ENCODE data around the gene SLC25A26. TPM values are rescaled to one million over a fixed set of nuclear protein-coding genes. Genes with fewer than 3 reads are reported as not detected.

The SLC25A26 gene
- total and polyA plus RNA-seq, 2 donors = 16.2 to 20.9 TPM

- Histone ChIP-seq H3K36me3 (ENCODE audit: control insufficient read depth in 2 of 2, insufficient read depth in 2 of 2, low read length in 1 of 2) (no peaks in the 10 kb centered on the region), H3K4me1 (ENCODE audit: control insufficient read depth in 2 of 2, insufficient read depth in 2 of 2, low read length in 2 of 2) (no peaks in the 10 kb centered on the region), H3K4me3 (ENCODE audit: low read length in 2 of 2) (no peak overlapping the region), H3K27ac (ENCODE audit: low read depth in 1 of 2, low read length in 1 of 2) (no peak overlapping the region), H3K27me3 (ENCODE audit: control insufficient read depth in 2 of 2, insufficient read depth in 1 of 2, low read length in 1 of 2) (no peaks in the 10 kb centered on the region), H3K9me3 (ENCODE audit: control insufficient read depth in 2 of 2, insufficient read depth in 1 of 2, low read length in 1 of 2) (no peaks in the 10 kb centered on the region)
- 31% methylated on average over 4 of the region's 4 CpGs for WGBS
- no peak for DNase-seq (ENCODE audit: low read depth in 6 of 9, low spot score in 9 of 9)
Measured at GRCh38 chr3:66229931-66230330, 9.1 kb downstream of the SLC25A26 start.

- H3K27me3 ChIP-seq (ENCODE audit: control insufficient read depth in 2 of 2, insufficient read depth in 1 of 2, low read length in 1 of 2) = no peaks in the 10 kb centered on the region
- H3K4me3 ChIP-seq (ENCODE audit: low read length in 2 of 2) = no peak overlapping the region
- H3K9me3 ChIP-seq (ENCODE audit: control insufficient read depth in 2 of 2, insufficient read depth in 1 of 2, low read length in 1 of 2) = no peaks in the 10 kb centered on the region
- DNase-seq (ENCODE audit: low read depth in 6 of 9, low spot score in 9 of 9) = no peak
- H3K36me3 ChIP-seq (ENCODE audit: control insufficient read depth in 2 of 2, insufficient read depth in 2 of 2, low read length in 1 of 2) = no peaks in the 10 kb centered on the region
- H3K4me1 ChIP-seq (ENCODE audit: control insufficient read depth in 2 of 2, insufficient read depth in 2 of 2, low read length in 2 of 2) = no peaks in the 10 kb centered on the region
- no peak overlapping the region for H3K27ac ChIP-seq (ENCODE audit: low read depth in 1 of 2, low read length in 1 of 2)
- 96% methylated on average over 4 of the region's 4 CpGs for WGBS
Measured at GRCh38 chr3:66233033-66233432, 12.2 kb downstream of the SLC25A26 start.

GRCh38 chr3:66236281-66236680 lies 15.5 kb downstream of the SLC25A26 start:
- WGBS = 93% methylated on average over 5 of the region's 5 CpGs
- Histone ChIP-seq H3K27ac (ENCODE audit: low read depth in 1 of 2, low read length in 1 of 2) (no peak overlapping the region), H3K27me3 (ENCODE audit: control insufficient read depth in 2 of 2, insufficient read depth in 1 of 2, low read length in 1 of 2) (no peaks in the 10 kb centered on the region), H3K36me3 (ENCODE audit: control insufficient read depth in 2 of 2, insufficient read depth in 2 of 2, low read length in 1 of 2) (peaks cover 0 to 3% of the 10 kb centered on the region in 2 donors), H3K4me1 (ENCODE audit: control insufficient read depth in 2 of 2, insufficient read depth in 2 of 2, low read length in 2 of 2) (no peaks in the 10 kb centered on the region), H3K4me3 (ENCODE audit: low read length in 2 of 2) (no peak overlapping the region), H3K9me3 (ENCODE audit: control insufficient read depth in 2 of 2, insufficient read depth in 1 of 2, low read length in 1 of 2) (peaks cover 0 to 3% of the 10 kb centered on the region in 2 donors)
- no peak for DNase-seq (ENCODE audit: low read depth in 6 of 9, low spot score in 9 of 9)

- no peak overlapping the region for H3K4me3 ChIP-seq (ENCODE audit: low read length in 2 of 2)
- 97% methylated on average over 3 of the region's 3 CpGs for WGBS
- no peaks in the 10 kb centered on the region for H3K27me3 ChIP-seq (ENCODE audit: control insufficient read depth in 2 of 2, insufficient read depth in 1 of 2, low read length in 1 of 2)
- no peak overlapping the region for H3K27ac ChIP-seq (ENCODE audit: low read depth in 1 of 2, low read length in 1 of 2)
- peaks cover 0 to 3% of the 10 kb centered on the region in 2 donors for H3K36me3 ChIP-seq (ENCODE audit: control insufficient read depth in 2 of 2, insufficient read depth in 2 of 2, low read length in 1 of 2)
- H3K4me1 ChIP-seq (ENCODE audit: control insufficient read depth in 2 of 2, insufficient read depth in 2 of 2, low read length in 2 of 2) = no peaks in the 10 kb centered on the region
- no peak for DNase-seq (ENCODE audit: low read depth in 6 of 9, low spot score in 9 of 9)
- H3K9me3 ChIP-seq (ENCODE audit: control insufficient read depth in 2 of 2, insufficient read depth in 1 of 2, low read length in 1 of 2) = peaks cover 0 to 3% of the 10 kb centered on the region in 2 donors
Measured at GRCh38 chr3:66237552-66237951, 16.8 kb downstream of the SLC25A26 start.

GRCh38 chr3:66239513-66240123 lies 18.8 kb downstream of the SLC25A26 start:
- peaks cover 3 to 6% of the 10 kb centered on the region in 2 donors for H3K36me3 ChIP-seq (ENCODE audit: control insufficient read depth in 2 of 2, insufficient read depth in 2 of 2, low read length in 1 of 2)
- WGBS = 66% methylated on average over 2 of the region's 2 CpGs
- H3K27ac ChIP-seq (ENCODE audit: low read depth in 1 of 2, low read length in 1 of 2) = no peak overlapping the region
- H3K27me3 ChIP-seq (ENCODE audit: control insufficient read depth in 2 of 2, insufficient read depth in 1 of 2, low read length in 1 of 2) = no peaks in the 10 kb centered on the region
- peak in 1 of 9 donors; percentile 6 for DNase-seq (ENCODE audit: low read depth in 6 of 9, low spot score in 9 of 9)
- H3K9me3 ChIP-seq (ENCODE audit: control insufficient read depth in 2 of 2, insufficient read depth in 1 of 2, low read length in 1 of 2) = peaks cover 0 to 3% of the 10 kb centered on the region in 2 donors
- no peak overlapping the region for H3K4me3 ChIP-seq (ENCODE audit: low read length in 2 of 2)
- H3K4me1 ChIP-seq (ENCODE audit: control insufficient read depth in 2 of 2, insufficient read depth in 2 of 2, low read length in 2 of 2) = no peaks in the 10 kb centered on the region

- Histone ChIP-seq H3K4me3 (ENCODE audit: low read length in 2 of 2) (no peak overlapping the region), H3K36me3 (ENCODE audit: control insufficient read depth in 2 of 2, insufficient read depth in 2 of 2, low read length in 1 of 2) (peaks cover 3 to 6% of the 10 kb centered on the region in 2 donors), H3K9me3 (ENCODE audit: control insufficient read depth in 2 of 2, insufficient read depth in 1 of 2, low read length in 1 of 2) (peaks cover 0 to 3% of the 10 kb centered on the region in 2 donors), H3K27ac (ENCODE audit: low read depth in 1 of 2, low read length in 1 of 2) (no peak overlapping the region), H3K27me3 (ENCODE audit: control insufficient read depth in 2 of 2, insufficient read depth in 1 of 2, low read length in 1 of 2) (no peaks in the 10 kb centered on the region), H3K4me1 (ENCODE audit: control insufficient read depth in 2 of 2, insufficient read depth in 2 of 2, low read length in 2 of 2) (no peaks in the 10 kb centered on the region)
- no peak for DNase-seq (ENCODE audit: low read depth in 6 of 9, low spot score in 9 of 9)
- 96% methylated on average over 3 of the region's 3 CpGs for WGBS
Measured at GRCh38 chr3:66241466-66241865, 20.7 kb downstream of the SLC25A26 start.

- Histone ChIP-seq H3K36me3 (ENCODE audit: control insufficient read depth in 2 of 2, insufficient read depth in 2 of 2, low read length in 1 of 2) (peaks cover 3 to 6% of the 10 kb centered on the region in 2 donors), H3K4me3 (ENCODE audit: low read length in 2 of 2) (no peak overlapping the region), H3K27me3 (ENCODE audit: control insufficient read depth in 2 of 2, insufficient read depth in 1 of 2, low read length in 1 of 2) (no peaks in the 10 kb centered on the region), H3K4me1 (ENCODE audit: control insufficient read depth in 2 of 2, insufficient read depth in 2 of 2, low read length in 2 of 2) (no peaks in the 10 kb centered on the region), H3K27ac (ENCODE audit: low read depth in 1 of 2, low read length in 1 of 2) (no peak overlapping the region), H3K9me3 (ENCODE audit: control insufficient read depth in 2 of 2, insufficient read depth in 1 of 2, low read length in 1 of 2) (peaks cover 0 to 3% of the 10 kb centered on the region in 2 donors)
- DNase-seq (ENCODE audit: low read depth in 6 of 9, low spot score in 9 of 9) = no peak
- 97% methylated on average over 3 of the region's 3 CpGs for WGBS
Measured at GRCh38 chr3:66242788-66243464, 22.1 kb downstream of the SLC25A26 start.

GRCh38 chr3:66248641-66249040 lies 27.8 kb downstream of the SLC25A26 start:
- no peak overlapping the region for H3K27ac ChIP-seq (ENCODE audit: low read depth in 1 of 2, low read length in 1 of 2)
- WGBS = 97% methylated on average over 2 of the region's 2 CpGs
- H3K9me3 ChIP-seq (ENCODE audit: control insufficient read depth in 2 of 2, insufficient read depth in 1 of 2, low read length in 1 of 2) = no peaks in the 10 kb centered on the region
- H3K36me3 ChIP-seq (ENCODE audit: control insufficient read depth in 2 of 2, insufficient read depth in 2 of 2, low read length in 1 of 2) = peaks cover 1 to 4% of the 10 kb centered on the region in 2 donors
- no peak for DNase-seq (ENCODE audit: low read depth in 6 of 9, low spot score in 9 of 9)
- H3K27me3 ChIP-seq (ENCODE audit: control insufficient read depth in 2 of 2, insufficient read depth in 1 of 2, low read length in 1 of 2) = no peaks in the 10 kb centered on the region
- no peak overlapping the region for H3K4me3 ChIP-seq (ENCODE audit: low read length in 2 of 2)
- no peaks in the 10 kb centered on the region for H3K4me1 ChIP-seq (ENCODE audit: control insufficient read depth in 2 of 2, insufficient read depth in 2 of 2, low read length in 2 of 2)

GRCh38 chr3:66253790-66254620 lies 33.2 kb downstream of the SLC25A26 start:
- 89% methylated on average over 6 of the region's 6 CpGs for WGBS
- Histone ChIP-seq H3K27ac (ENCODE audit: low read depth in 1 of 2, low read length in 1 of 2) (no peak overlapping the region), H3K4me1 (ENCODE audit: control insufficient read depth in 2 of 2, insufficient read depth in 2 of 2, low read length in 2 of 2) (no peaks in the 10 kb centered on the region), H3K9me3 (ENCODE audit: control insufficient read depth in 2 of 2, insufficient read depth in 1 of 2, low read length in 1 of 2) (no peaks in the 10 kb centered on the region), H3K36me3 (ENCODE audit: control insufficient read depth in 2 of 2, insufficient read depth in 2 of 2, low read length in 1 of 2) (peaks cover 3% of the 10 kb centered on the region in 2 donors), H3K4me3 (ENCODE audit: low read length in 2 of 2) (no peak overlapping the region), H3K27me3 (ENCODE audit: control insufficient read depth in 2 of 2, insufficient read depth in 1 of 2, low read length in 1 of 2) (no peaks in the 10 kb centered on the region)
- DNase-seq (ENCODE audit: low read depth in 6 of 9, low spot score in 9 of 9) = peak in 7 of 9 donors; percentile 8 to 51 (median 26)
